Fibroblast of villous mesenchyme (primary cell): Measurements from ENCODE around the gene E2F1. TPM values are rescaled to one million over a fixed set of nuclear protein-coding genes. Genes with fewer than 3 reads are reported as not detected.

Source experiments
- DNase-seq: peaks from one replicate; pipeline ENCODE4 v3.0.0-alpha.2; 2010; ENCODE audit warnings: low read depth
- H3K4me3 ChIP-seq: 2 replicates; pipeline ENCODE4 v1.5.1; 2011; ENCODE audit warnings: low read depth, mild to moderate bottlenecking, low read length
- total RNA-seq: library from RNA; depleted of rRNA; stranded (reverse); fragments of >200 nt; gene quantifications from 2 replicates; pipeline ENCODE4 v1.2.3, GENCODE V29; 2012
- TF ChIP-seq, protein P1 (sequence below): IDR thresholded peaks from 2 replicates; pipeline ENCODE4 v1.5.1; 2012; ENCODE audit warnings: low read depth, mild to moderate bottlenecking, low read length; ENCODE audit not compliant: insufficient read depth

The E2F1 gene
- total RNA-seq, 1 donor: 7.3 TPM

DNA sequence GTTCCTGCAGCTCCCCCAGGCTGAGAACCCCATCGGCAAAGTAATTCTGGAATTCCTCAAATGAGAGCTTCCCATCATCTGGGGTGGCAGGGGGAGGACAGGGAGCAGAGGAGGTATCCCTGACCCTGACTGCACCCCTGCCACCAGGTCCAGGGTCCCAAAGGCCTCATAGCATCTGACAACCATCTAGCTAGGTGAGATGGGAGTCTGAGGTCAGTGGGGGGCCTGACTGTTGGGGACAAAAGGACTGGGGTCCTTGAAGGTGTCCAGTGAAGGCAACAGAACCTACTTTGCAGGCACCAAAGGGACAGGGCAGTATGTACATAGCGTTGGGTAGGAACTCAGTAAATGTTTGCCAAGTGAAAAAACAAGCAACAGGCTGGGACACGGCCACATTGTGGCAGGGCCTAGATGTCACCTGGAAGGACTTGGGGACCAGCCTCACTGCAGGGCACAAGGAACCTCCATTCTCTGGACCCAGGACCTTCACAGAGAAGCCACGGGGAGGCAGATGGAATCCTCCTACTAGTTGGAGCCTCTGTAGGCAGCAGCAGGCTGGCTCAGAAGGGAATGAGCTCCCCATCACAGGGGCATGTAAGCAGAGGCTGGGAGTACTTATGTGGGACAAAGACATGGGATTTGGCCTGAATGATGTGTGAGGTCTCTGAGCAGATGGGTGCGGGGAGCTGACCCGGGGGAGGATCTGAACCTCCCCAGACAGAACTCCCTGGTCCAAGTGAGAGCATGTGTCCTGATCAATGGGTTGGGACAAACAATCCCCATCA is 15.3 kb downstream of the E2F1 start:
- no peak for DNase-seq
- TF ChIP-seq, protein P1, sequence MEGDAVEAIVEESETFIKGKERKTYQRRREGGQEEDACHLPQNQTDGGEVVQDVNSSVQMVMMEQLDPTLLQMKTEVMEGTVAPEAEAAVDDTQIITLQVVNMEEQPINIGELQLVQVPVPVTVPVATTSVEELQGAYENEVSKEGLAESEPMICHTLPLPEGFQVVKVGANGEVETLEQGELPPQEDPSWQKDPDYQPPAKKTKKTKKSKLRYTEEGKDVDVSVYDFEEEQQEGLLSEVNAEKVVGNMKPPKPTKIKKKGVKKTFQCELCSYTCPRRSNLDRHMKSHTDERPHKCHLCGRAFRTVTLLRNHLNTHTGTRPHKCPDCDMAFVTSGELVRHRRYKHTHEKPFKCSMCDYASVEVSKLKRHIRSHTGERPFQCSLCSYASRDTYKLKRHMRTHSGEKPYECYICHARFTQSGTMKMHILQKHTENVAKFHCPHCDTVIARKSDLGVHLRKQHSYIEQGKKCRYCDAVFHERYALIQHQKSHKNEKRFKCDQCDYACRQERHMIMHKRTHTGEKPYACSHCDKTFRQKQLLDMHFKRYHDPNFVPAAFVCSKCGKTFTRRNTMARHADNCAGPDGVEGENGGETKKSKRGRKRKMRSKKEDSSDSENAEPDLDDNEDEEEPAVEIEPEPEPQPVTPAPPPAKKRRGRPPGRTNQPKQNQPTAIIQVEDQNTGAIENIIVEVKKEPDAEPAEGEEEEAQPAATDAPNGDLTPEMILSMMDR: no peak
- H3K4me3 ChIP-seq: no peak overlapping the region

DNA sequence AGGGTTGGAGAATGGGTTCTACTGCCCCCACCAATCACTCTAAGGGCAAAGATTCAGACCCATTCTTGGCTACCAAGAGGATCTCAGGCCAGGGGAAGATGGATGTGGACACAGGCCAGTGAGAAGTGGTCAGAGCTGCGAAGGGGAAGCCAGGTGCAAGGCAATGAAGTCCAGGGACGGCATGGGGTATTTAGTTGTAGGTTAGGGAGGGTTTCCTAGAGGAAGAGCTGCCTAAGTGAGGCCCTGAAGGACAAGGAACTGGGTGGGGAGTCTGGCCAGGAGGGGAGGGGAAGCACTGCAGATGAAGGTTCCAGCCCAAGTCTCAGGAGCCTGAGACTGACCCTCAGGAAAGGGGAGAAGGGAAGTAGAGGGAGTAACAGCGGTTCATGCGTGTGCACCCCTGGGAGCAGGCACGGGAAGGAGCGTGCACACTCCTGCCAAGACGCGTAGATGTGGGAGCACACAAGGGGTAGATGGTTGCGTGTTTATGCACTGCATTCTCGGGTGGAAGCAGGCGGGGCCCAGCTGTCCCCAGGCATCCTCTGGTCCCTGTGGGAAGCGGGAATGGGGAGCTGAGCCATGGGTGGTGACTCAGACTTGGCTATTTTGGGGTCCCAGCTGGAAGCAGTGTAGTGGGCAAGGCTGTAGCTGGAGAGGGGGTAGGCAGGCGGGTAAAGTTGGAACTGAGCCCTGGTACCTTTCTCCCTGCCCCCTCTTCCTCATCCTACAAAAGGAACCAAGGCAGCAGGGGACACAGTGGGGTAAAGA is 16.1 kb downstream of the E2F1 start:
- TF ChIP-seq, protein P1: no peak
- no peak for DNase-seq
- H3K4me3 ChIP-seq: no peak overlapping the region

DNA sequence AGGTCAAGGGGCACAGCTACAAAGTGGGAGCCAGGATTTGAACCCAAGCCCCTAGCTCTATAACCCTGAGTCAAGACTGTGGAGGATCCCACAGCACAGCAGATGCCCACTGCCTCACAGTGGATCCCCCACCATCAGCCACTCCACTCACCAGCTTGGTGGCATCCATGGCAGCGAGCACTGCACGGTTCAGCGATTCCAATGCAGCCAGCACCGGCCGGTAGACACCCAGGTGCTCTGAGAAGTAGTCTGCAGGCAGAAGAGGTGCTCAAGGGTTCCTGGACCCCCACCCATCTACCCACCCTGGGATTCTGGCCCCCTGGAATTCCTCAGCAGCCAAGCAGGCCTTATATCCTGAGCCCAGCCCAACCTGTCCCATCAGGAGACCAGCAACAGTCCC is 17.0 kb downstream of the E2F1 start:
- H3K4me3 ChIP-seq: no peak overlapping the region
- TF ChIP-seq, protein P1: no peak
- no peak for DNase-seq

DNA sequence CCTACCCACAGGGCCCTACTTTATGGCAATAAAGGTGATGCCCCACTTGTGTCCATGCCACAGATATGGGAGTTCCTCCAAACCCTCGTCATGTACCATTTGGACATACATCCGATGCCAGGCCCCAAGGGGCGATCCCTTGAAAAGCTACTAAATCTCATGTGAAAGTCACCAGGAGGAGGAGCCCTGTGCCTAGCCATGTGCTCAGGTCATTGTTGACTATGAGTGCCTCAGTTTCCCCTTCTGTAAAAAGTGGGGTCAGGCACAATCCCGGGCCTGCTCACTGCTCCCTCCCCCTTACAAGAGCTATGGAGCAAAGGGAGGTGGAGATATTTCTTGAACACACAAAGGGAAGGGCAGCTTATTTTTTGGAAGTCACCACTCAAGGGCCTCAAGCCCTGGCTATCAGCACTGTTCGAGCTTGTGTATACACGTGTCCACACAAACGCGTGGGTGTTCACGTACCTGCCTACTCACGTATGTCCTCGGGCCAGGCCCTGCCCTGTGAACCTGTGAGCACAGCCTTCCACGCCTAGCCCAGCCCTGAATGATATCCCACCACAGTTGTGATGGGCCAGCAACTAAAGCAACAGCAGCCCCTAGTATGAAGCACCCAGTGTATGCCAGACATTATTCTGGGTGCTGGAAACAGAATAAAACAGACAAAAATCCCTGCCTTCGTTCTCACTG is 17.6 kb downstream of the E2F1 start:
- TF ChIP-seq, protein P1: no peak

DNA sequence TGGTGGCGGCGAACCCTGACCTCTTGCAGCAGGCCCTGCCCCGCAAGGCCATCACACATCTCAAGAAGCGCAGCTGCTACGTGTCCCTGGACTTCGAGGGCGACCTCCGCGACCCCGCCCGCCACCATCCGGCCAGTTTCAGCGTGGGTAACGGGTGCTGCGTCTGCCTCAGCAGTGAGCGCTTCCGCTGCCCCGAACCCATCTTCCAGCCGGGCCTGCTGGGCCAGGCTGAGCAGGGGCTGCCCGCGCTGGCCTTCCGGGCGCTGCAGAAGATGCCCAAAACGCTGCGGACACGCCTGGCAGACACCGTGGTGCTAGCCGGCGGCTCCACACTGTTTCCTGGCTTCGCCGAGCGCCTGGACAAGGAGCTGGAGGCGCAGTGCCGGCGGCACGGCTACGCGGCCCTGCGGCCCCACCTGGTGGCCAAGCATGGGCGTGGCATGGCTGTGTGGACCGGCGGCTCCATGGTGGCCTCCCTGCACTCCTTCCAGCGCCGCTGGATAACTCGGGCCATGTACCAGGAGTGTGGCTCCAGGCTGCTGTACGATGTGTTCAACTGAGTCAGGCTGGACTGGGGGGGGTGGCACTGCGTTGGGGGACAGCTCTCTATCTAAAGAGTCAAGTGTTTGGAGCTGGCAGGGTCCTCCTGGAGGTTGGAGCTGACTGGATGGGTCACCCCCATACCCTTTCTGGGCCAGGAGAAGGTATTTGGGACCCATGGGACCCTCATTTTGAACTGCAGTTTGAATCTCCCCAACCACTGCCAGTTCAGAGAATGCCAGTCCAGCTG is 18.3 kb downstream of the E2F1 start:
- H3K4me3 ChIP-seq: peak overlapping the region; percentile 49
- peak; percentile 69 for DNase-seq
- TF ChIP-seq, protein P1: peak; percentile 82

More for the DNA sequence above, 17.6 kb downstream of the E2F1 start:
- no peak for DNase-seq
- H3K4me3 ChIP-seq: no peak overlapping the region

DNA sequence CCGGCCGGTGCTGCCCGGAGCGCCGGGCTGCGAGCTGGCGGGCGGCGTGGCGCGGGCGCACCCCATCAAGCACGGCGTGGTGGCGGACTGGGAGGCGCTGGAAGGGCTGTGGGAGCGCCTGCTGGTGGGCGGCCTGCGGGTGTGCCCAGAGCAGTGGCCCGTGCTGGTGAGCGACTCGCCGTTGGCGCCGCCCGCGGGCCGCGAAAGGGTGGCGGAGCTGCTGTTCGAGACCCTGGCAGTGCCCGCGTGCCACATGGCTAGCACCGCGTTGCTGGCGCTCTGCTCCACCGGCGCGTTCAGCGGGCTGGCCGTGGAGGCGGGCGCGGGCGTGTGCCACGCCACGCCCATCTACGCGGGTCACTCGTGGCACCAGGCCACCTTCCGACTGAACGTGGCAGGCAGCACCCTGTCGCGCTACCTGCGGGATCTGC is 18.9 kb downstream of the E2F1 start:
- no peak for DNase-seq
- peak overlapping the region; percentile 50 for H3K4me3 ChIP-seq

More for the DNA sequence above, 18.9 kb downstream of the E2F1 start:
- TF ChIP-seq, protein P1: no peak
